Sigmoid colon (tissue), 7 donors: ENCODE data around the gene RGS14. TPM values are rescaled to one million over a fixed set of nuclear protein-coding genes. Genes with fewer than 3 reads are reported as not detected.

Experiments used
- DNase-seq: peaks from one replicate; pipeline ENCODE4 v3.0.0-alpha.2; 2019
- H3K27ac ChIP-seq, 4 donors: fragments of 200-600 bp; sonication (generic); one replicate each; pipeline ENCODE4 v1.5.1; 2016 to 2019; ENCODE audit warnings: mild to moderate bottlenecking in 1 of 4
- H3K27me3 ChIP-seq, 3 donors: fragments of 200-600 bp; sonication (generic); one replicate each; pipeline ENCODE4 v1.5.1; 2019; ENCODE audit warnings: mild to moderate bottlenecking in 1 of 3
- H3K36me3 ChIP-seq, 4 donors: fragments of 200-600 bp; sonication (generic); one replicate each; pipeline ENCODE4 v1.5.1; 2016 to 2019
- H3K4me1 ChIP-seq, 4 donors: fragments of 200-600 bp; sonication (generic); one replicate each; pipeline ENCODE4 v1.5.1; 2017 to 2019
- H3K4me3 ChIP-seq, 4 donors: fragments of 200-600 bp; sonication (generic); one replicate each; pipeline ENCODE4 v1.5.1; 2017 to 2019; ENCODE audit warnings: mild to moderate bottlenecking in 2 of 4, moderate library complexity in 1 of 4
- H3K9me3 ChIP-seq, 4 donors: fragments of 200-600 bp in 3 of 4; sonication (generic) in 3 of 4; one replicate each; pipeline versions ENCODE4 v1.5.1 to v1.6.1; 2013 to 2019
- EP300 ChIP-seq, 4 donors: sonication (generic); formaldehyde crosslinking; IDR thresholded peaks; one replicate each; pipeline ENCODE4 v1.6.1; 2017; ENCODE audit warnings: antibody characterized with exemption in 4 of 4
- POLR2A ChIP-seq, 2 donors: fragments of 450-650 bp; IDR thresholded peaks; one replicate each; pipeline ENCODE4 v1.6.1; 2016; ENCODE audit warnings: antibody characterized with exemption in 2 of 2, mild to moderate bottlenecking in 2 of 2, moderate library complexity in 2 of 2
- POLR2AphosphoS5 ChIP-seq, 4 donors: sonication (generic); formaldehyde crosslinking; IDR thresholded peaks; one replicate each; pipeline ENCODE4 v1.6.1; 2017; ENCODE audit warnings: antibody characterized with exemption in 4 of 4
- WGBS, 2 donors: extraction: QIAGEN DNeasy Blood & Tissue Kit; methylation state at CpG; one replicate each; pipeline ENCODE4 v1.1.7; 2013; 5-methylcytosine and 5-hydroxymethylcytosine counted together
- intact Hi-C: fragments of 100-400 bp; cut with DNase I; formaldehyde crosslinking; loops from one replicate; pipeline ENCODE4 v1.15.1; 2023
- polyA plus RNA-seq, 3 donors: library from polyadenylated mRNA; stranded (reverse); fragments of 200-250 nt; gene quantifications; one replicate each; pipeline ENCODE4 v1.2.3, GENCODE V29; 2013
- total RNA-seq, 4 donors: library from RNA; depleted of rRNA; stranded (reverse); fragments of >200 nt; gene quantifications; one replicate each; pipeline ENCODE4 v1.1.0, GENCODE V29; 2016
- TF ChIP-seq, protein P1 (sequence below), 4 experiments: fragments of 450-650 bp in 3 of 4; fragments of 200-600 bp in 1 of 4; IDR thresholded peaks; one replicate each; pipeline ENCODE4 v1.5.1; 2016 to 2019; ENCODE audit warnings: antibody characterized with exemption in 4 of 4, mild to moderate bottlenecking in 3 of 4, moderate library complexity in 2 of 4
- donor health status: healthy with polysubstance abuse.
- donor health status: Bipolar disorder and iron deficiency.
- donor health status: healthy.

The RGS14 gene
- total and polyA plus RNA-seq, 7 donors: 9.6 to 26.6 (median 16.2) TPM

DNA sequence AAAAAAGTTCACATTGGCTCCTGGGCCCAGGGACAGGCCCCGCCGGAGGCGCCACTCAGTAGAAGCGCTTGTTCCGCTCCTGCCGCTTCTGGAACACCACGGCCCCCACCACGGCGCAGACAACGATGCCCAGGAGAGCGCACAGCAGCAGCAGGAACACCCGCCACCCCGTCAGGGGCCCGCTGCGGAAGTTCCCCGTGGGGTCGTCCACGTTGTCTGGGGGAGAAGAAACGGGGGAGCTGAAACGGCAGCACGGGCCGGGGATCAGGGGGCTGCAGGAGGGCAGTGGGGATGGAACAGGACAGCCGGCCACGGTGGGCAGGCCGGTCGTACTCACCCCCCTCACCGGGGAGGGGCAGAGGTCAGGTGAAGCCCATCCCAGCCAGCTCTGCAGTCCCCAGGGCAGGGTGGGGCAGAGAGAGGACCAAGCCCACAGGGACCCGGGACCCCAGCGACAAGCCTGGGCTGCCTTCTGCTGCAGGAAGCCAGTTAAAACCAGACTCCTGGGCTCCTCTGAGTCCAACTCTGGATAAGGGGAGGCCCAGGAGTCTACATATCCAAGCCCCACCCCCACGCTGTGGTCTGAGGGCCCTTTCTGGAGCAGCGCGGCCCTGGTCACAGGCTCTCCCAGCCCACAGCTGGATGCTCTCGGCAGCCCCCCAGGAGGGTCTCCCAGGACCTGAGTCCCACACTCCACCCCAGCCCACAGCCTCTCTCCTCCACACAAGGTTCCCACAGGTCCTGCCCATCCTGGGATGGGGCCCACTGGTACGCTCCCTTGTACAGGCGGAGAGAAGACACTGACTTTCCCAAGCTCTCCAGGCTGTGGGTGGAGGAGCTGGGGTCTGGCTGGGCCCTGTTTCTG lies 25.5 kb upstream of the RGS14 start:
- intact Hi-C loops: no loop called here
- H3K9me3 ChIP-seq: no peaks in the 10 kb centered on the region
- no peaks in the 10 kb centered on the region for H3K4me1 ChIP-seq
- no peaks in the 10 kb centered on the region for H3K27me3 ChIP-seq
- TF ChIP-seq POLR2A (IDR thresholded peaks at IDR 0.05) (no peak), EP300 (IDR thresholded peaks at IDR 0.05) (no peak)
- TF ChIP-seq, protein P1, sequence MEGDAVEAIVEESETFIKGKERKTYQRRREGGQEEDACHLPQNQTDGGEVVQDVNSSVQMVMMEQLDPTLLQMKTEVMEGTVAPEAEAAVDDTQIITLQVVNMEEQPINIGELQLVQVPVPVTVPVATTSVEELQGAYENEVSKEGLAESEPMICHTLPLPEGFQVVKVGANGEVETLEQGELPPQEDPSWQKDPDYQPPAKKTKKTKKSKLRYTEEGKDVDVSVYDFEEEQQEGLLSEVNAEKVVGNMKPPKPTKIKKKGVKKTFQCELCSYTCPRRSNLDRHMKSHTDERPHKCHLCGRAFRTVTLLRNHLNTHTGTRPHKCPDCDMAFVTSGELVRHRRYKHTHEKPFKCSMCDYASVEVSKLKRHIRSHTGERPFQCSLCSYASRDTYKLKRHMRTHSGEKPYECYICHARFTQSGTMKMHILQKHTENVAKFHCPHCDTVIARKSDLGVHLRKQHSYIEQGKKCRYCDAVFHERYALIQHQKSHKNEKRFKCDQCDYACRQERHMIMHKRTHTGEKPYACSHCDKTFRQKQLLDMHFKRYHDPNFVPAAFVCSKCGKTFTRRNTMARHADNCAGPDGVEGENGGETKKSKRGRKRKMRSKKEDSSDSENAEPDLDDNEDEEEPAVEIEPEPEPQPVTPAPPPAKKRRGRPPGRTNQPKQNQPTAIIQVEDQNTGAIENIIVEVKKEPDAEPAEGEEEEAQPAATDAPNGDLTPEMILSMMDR (IDR thresholded peaks at IDR 0.05): no peak
- WGBS, 2 donors: 71 to 91% methylated on average over 35 of the region's 35 CpGs
- no peak overlapping the region for H3K27ac ChIP-seq
- H3K4me3 ChIP-seq: no peak overlapping the region
- DNase-seq: no peak
- peaks cover 29 to 86% (median 58%) of the 10 kb centered on the region in 4 donors for H3K36me3 ChIP-seq

DNA sequence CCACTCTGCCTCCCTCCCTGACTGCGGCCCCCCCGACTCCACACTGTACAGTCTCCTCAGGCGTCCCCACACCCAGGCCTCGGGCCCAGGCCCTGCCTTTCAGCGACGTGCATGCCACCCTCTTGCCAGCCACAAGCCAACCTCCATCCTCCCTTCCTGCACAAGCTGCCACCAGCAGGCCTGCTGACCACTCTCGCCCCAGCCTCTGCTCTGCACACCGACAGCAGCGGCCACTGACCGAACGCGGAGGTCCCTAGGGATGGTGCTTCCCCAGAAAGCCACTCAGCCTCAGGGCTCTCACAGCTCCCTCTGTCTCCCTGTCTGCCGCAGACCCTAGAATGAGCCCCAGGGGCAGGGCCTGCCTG lies 24.8 kb upstream of the RGS14 start:
- Histone ChIP-seq H3K4me1 (no peaks in the 10 kb centered on the region), H3K4me3 (no peak overlapping the region), H3K9me3 (no peaks in the 10 kb centered on the region), H3K27me3 (no peaks in the 10 kb centered on the region), H3K27ac (no peak overlapping the region), H3K36me3 (peaks cover 34 to 92% (median 65%) of the 10 kb centered on the region in 4 donors)
- intact Hi-C loops: no loop called here
- TF ChIP-seq, protein P1 (IDR thresholded peaks at IDR 0.05): no peak
- no peak for TF ChIP-seq POLR2AphosphoS5 (IDR thresholded peaks at IDR 0.05)
- no peak for TF ChIP-seq EP300 (IDR thresholded peaks at IDR 0.05)
- TF ChIP-seq POLR2A (IDR thresholded peaks at IDR 0.05): no peak
- DNase-seq: no peak
- WGBS, 2 donors: 83 to 94% methylated on average over 13 of the region's 13 CpGs

DNA sequence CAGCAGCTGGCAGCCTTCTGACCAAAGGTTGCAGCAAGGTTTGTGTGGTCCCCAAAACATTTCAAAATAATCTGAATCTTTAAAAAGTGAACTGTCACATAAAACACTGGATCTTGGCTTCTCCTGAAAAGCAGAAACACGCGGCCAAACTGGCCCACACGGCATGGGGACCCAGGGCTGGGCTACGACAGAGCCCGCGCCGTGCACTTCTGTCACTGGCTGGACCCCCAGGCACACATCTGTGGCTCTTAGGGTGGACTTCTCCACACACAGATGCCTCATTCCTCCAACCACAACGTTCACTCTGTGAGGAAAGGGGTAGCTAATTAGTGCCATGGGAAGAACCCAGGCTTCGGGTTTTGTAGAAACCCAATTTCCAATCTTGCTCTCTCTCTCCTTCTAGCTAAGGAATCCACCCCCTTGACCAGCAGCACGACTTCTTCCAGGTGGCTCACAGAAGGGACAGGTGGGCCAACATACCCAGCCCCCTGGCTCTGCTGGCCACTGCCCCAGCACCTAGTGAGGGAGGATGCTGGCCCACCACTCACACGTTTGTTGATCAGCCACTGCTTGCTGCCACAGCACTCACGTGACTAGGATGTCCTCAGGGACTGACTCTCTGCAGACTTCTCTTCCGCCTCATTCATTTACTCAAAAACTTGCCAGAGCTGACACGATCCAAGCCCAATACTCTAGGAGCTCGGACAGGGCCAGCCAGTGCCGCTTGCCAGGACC lies 24.1 kb upstream of the RGS14 start:
- Histone ChIP-seq H3K4me1 (no peaks in the 10 kb centered on the region), H3K27ac (no peak overlapping the region), H3K4me3 (no peak overlapping the region), H3K36me3 (peaks cover 34 to 97% (median 71%) of the 10 kb centered on the region in 4 donors), H3K9me3 (no peaks in the 10 kb centered on the region), H3K27me3 (no peaks in the 10 kb centered on the region)
- DNase-seq: no peak
- WGBS, 2 donors: 89 to 92% methylated on average over 16 of the region's 16 CpGs
- TF ChIP-seq POLR2A (IDR thresholded peaks at IDR 0.05) (no peak), POLR2AphosphoS5 (IDR thresholded peaks at IDR 0.05) (no peak), EP300 (IDR thresholded peaks at IDR 0.05) (no peak)
- TF ChIP-seq, protein P1 (IDR thresholded peaks at IDR 0.05): no peak
- intact Hi-C loops: no loop called here

DNA sequence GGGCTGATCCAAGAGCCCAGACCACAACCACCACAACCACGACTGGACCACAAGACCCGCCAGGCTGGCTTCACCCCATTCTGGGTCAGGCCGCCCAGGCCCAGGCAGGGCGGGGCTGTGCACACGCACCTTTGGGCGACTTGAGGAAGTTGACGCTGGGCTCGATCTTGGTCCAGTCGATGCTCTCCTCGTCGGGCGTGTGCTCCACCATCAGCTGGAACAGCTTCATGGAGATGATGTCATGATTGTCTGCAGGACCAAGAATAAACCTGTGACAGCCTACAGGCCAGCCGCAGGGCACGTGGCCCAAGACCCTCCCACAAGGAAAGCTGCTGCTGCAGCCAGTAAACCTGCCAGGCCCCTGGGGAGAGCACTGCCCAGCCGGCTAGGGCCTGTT lies 23.6 kb upstream of the RGS14 start:
- H3K27ac ChIP-seq: no peak overlapping the region
- H3K4me1 ChIP-seq: no peaks in the 10 kb centered on the region
- TF ChIP-seq EP300 (IDR thresholded peaks at IDR 0.05): no peak
- TF ChIP-seq POLR2A (IDR thresholded peaks at IDR 0.05): no peak
- TF ChIP-seq, protein P1 (IDR thresholded peaks at IDR 0.05): no peak
- TF ChIP-seq POLR2AphosphoS5 (IDR thresholded peaks at IDR 0.05): no peak
- 70 to 81% methylated on average over 15 of the region's 15 CpGs for WGBS, 2 donors
- H3K9me3 ChIP-seq: no peaks in the 10 kb centered on the region
- no peak overlapping the region for H3K4me3 ChIP-seq
- no peaks in the 10 kb centered on the region for H3K27me3 ChIP-seq
- intact Hi-C loops: no loop called here
- H3K36me3 ChIP-seq: peaks cover 34 to 92% (median 74%) of the 10 kb centered on the region in 4 donors
- DNase-seq: no peak
